GM23338 (cell line): ENCODE results near the gene ZNF497. TPM values are rescaled to one million over a fixed set of nuclear protein-coding genes. Genes with fewer than 3 reads are reported as not detected.

Source experiments
- ATAC-seq: fragments of 200-7000 bp; cut with Tn5 transposase; 3 replicates; pipeline ENCODE4 v1.9.1; 2020
- DNase-seq: peaks from one replicate; pipeline ENCODE4 v3.0.0-alpha.2; 2015; ENCODE audit warnings: low spot score
- H2AFZ ChIP-seq: fragments of 200-600 bp; sonication (generic); 2 replicates; pipeline ENCODE4 v1.8.0; 2016; ENCODE audit warnings: antibody characterized with exemption, mild to moderate bottlenecking, moderate library complexity
- H3F3A ChIP-seq: fragments of 200-600 bp; sonication (generic); replicated peaks from 2 replicates; pipeline ENCODE4 v1.8.0; 2017; ENCODE audit warnings: antibody characterized with exemption, mixed run types, low read depth
- H3K27ac ChIP-seq: fragments of 200-600 bp; sonication (generic); 2 replicates; pipeline ENCODE4 v1.6.1; 2016; ENCODE audit warnings: low read depth
- H3K27me3 ChIP-seq: fragments of 200-600 bp; sonication (generic); 2 replicates; pipeline ENCODE4 v1.8.0; 2016; ENCODE audit warnings: mild to moderate bottlenecking, mixed run types, moderate library complexity; ENCODE audit not compliant: insufficient read depth
- H3K36me3 ChIP-seq: fragments of 200-600 bp; sonication (generic); 2 replicates; pipeline ENCODE4 v1.8.0; 2016; ENCODE audit warnings: mild to moderate bottlenecking; ENCODE audit not compliant: insufficient read depth
- H3K4me1 ChIP-seq: fragments of 200-600 bp; sonication (generic); 2 replicates; pipeline ENCODE4 v1.8.0; 2016; ENCODE audit warnings: mild to moderate bottlenecking, moderate library complexity; ENCODE audit not compliant: insufficient read depth
- H3K4me2 ChIP-seq: fragments of 200-600 bp; sonication (generic); 2 replicates; pipeline ENCODE4 v1.7.1; 2017; ENCODE audit warnings: mixed run types
- H3K4me3 ChIP-seq: fragments of 200-600 bp; sonication (generic); 2 replicates; pipeline ENCODE4 v1.6.1; 2016; ENCODE audit warnings: mixed run types
- H3K79me2 ChIP-seq: fragments of 200-600 bp; sonication (generic); replicated peaks from 2 replicates; pipeline ENCODE4 v1.8.0; 2017; ENCODE audit warnings: mild to moderate bottlenecking; ENCODE audit not compliant: insufficient read depth
- H3K9me2 ChIP-seq: fragments of 200-600 bp; sonication (generic); 2 replicates; pipeline ENCODE4 v1.8.0; 2017; ENCODE audit not compliant: insufficient read depth
- H4K20me1 ChIP-seq: fragments of 200-600 bp; sonication (generic); replicated peaks from 2 replicates; pipeline ENCODE4 v1.8.0; 2017; ENCODE audit warnings: mild to moderate bottlenecking; ENCODE audit not compliant: insufficient read depth
- H3K27ac Mint-ChIP-seq: 2 replicates; pipeline ENCODE4 v1.8.0; 2020; ENCODE audit warnings: inconsistent platforms, mild to moderate bottlenecking, moderate library complexity, mixed read lengths
- H3K27me3 Mint-ChIP-seq: 3 replicates; pipeline ENCODE4 v1.8.0; 2022; ENCODE audit warnings: low read depth, mild to moderate bottlenecking, moderate library complexity, mixed read lengths, inconsistent platforms; ENCODE audit not compliant: insufficient read depth, poor library complexity
- H3K36me3 Mint-ChIP-seq: 3 replicates; pipeline ENCODE4 v1.8.0; 2021; ENCODE audit warnings: low read depth, mild to moderate bottlenecking, inconsistent platforms, moderate library complexity, mixed read lengths
- H3K4me1 Mint-ChIP-seq: 3 replicates; pipeline ENCODE4 v1.8.0; 2020; ENCODE audit warnings: mild to moderate bottlenecking, inconsistent platforms, mixed read lengths
- H3K4me3 Mint-ChIP-seq: 3 replicates; pipeline ENCODE4 v1.8.0; 2021; ENCODE audit warnings: moderate library complexity, mild to moderate bottlenecking, inconsistent platforms, mixed read lengths
- H3K9me3 Mint-ChIP-seq: 3 replicates; pipeline ENCODE4 v1.8.0; 2020; ENCODE audit warnings: moderate library complexity, mild to moderate bottlenecking, inconsistent platforms, mixed read lengths
- CREB1 ChIP-seq: fragments of 250-450 bp; sonication (Bioruptor Pico); IDR thresholded peaks from 2 replicates; pipeline ENCODE4 v1.5.0; 2020; ENCODE audit warnings: low read depth, mild to moderate bottlenecking, moderate library complexity
- CTCF ChIP-seq, 2 experiments: fragments of 200-600 bp in 1 of 2; sonication (generic) in 1 of 2; conservative IDR thresholded peaks; 2 replicates each; pipeline versions ENCODE4 v1.5.1 to v1.6.1; 2016 to 2017; ENCODE audit warnings: antibody characterized with exemption in 2 of 2, low read depth in 2 of 2, mild to moderate bottlenecking in 2 of 2, moderate library complexity in 1 of 2
- EZH2 ChIP-seq: fragments of 200-600 bp; sonication (generic); IDR thresholded peaks from one replicate; pipeline ENCODE4 v1.8.0; 2017; ENCODE audit warnings: antibody characterized with exemption, mild to moderate bottlenecking, low read depth; ENCODE audit not compliant: unreplicated experiment
- EZH2phosphoT487 ChIP-seq: fragments of 200-600 bp; sonication (generic); IDR thresholded peaks from one replicate; pipeline ENCODE4 v1.8.1; 2018; ENCODE audit warnings: antibody characterized with exemption; ENCODE audit not compliant: unreplicated experiment
- JUNB ChIP-seq: IDR thresholded peaks from one replicate; pipeline ENCODE4 v1.6.1; 2016; ENCODE audit warnings: antibody characterized with exemption; ENCODE audit not compliant: unreplicated experiment
- NANOG ChIP-seq: IDR thresholded peaks from 2 replicates; pipeline ENCODE4 v1.6.1; 2016; ENCODE audit warnings: antibody characterized with exemption, borderline replicate concordance
- POLR2AphosphoS5 ChIP-seq: IDR thresholded peaks from 2 replicates; pipeline ENCODE4 v1.6.1; 2016; ENCODE audit warnings: antibody characterized with exemption, low read depth
- REST ChIP-seq: IDR thresholded peaks from one replicate; pipeline ENCODE4 v1.6.1; 2018; ENCODE audit warnings: antibody characterized with exemption; ENCODE audit not compliant: unreplicated experiment
- STAT1 ChIP-seq: IDR thresholded peaks from one replicate; pipeline ENCODE4 v1.6.1; 2016; ENCODE audit warnings: antibody characterized with exemption; ENCODE audit not compliant: unreplicated experiment
- ZNF114 ChIP-seq: fragments of 250-450 bp; sonication (Bioruptor Pico); IDR thresholded peaks from 2 replicates; pipeline ENCODE4 v1.5.0; 2020; ENCODE audit warnings: mild to moderate bottlenecking, moderate library complexity
- ZNF331 ChIP-seq: fragments of 250-450 bp; sonication (Bioruptor Pico); IDR thresholded peaks from 2 replicates; pipeline ENCODE4 v1.5.0; 2020; ENCODE audit warnings: low read depth, mild to moderate bottlenecking, moderate library complexity
- ZNF462 ChIP-seq: fragments of 250-450 bp; sonication (Bioruptor Pico); IDR thresholded peaks from 2 replicates; pipeline ENCODE4 v1.5.0; 2020; ENCODE audit warnings: mild to moderate bottlenecking, moderate library complexity
- polyA plus RNA-seq: library from polyadenylated mRNA; unstranded; fragments of >200 nt; fragmentation: Nextera tagmentation; extraction: Ambion mirVana; gene quantifications from 2 replicates; pipeline ENCODE4 v1.2.1, GENCODE V29; 2016
- total RNA-seq: library from RNA; depleted of rRNA; stranded (reverse); fragments of >200 nt; shearing (Covaris generic); gene quantifications from 2 replicates; pipeline ENCODE4 v1.2.3, GENCODE V29; 2014
- TF ChIP-seq, protein P1 (sequence below): IDR thresholded peaks from 2 replicates; pipeline ENCODE4 v1.6.1; 2016; ENCODE audit warnings: antibody characterized with exemption

Gene ZNF497
- total and polyA plus RNA-seq, 2 experiments from 2014 or later: 0.44 to 2.0 TPM

- DNase-seq (no peak), ATAC-seq (no peak)
- H3K27me3 Mint-ChIP-seq: peaks cover 6% of the 10 kb centered on the region
- Histone ChIP-seq H2AFZ (no peak overlapping the region), H3K4me1 (no peaks in the 10 kb centered on the region; the same call in 1 of the 2 replicates), H3K27ac (no peak overlapping the region), H3K27me3 (peaks cover 33% of the 10 kb centered on the region), H3K79me2 (no peaks in the 10 kb centered on the region), H3K4me2 (peak overlapping the region; percentile 83), H3K36me3 (no peaks in the 10 kb centered on the region), H3K9me2 (no peaks in the 10 kb centered on the region), H3F3A (peaks cover 6% of the 10 kb centered on the region), H3K4me3 (no peak overlapping the region), H4K20me1 (no peaks in the 10 kb centered on the region; the same call in 1 of the 2 replicates)
- H3K27ac Mint-ChIP-seq: peak overlapping the region; percentile 84; the same call in 1 of the 2 replicates
- TF ChIP-seq ZNF331 (no peak), ZNF114 (CRISPR knock-in tag) (no peak), POLR2AphosphoS5 (no peak), REST (no peak), STAT1 (no peak), JUNB (no peak), CTCF (conservative IDR thresholded peaks at IDR 0.05; ENCODE audit: low read depth in 2 of 2) (no peak), NANOG (no peak), ZNF462 (no peak), CREB1 (CRISPR knock-in tag) (no peak), EZH2phosphoT487 (no peak), EZH2 (no peak)
- TF ChIP-seq, protein P1, sequence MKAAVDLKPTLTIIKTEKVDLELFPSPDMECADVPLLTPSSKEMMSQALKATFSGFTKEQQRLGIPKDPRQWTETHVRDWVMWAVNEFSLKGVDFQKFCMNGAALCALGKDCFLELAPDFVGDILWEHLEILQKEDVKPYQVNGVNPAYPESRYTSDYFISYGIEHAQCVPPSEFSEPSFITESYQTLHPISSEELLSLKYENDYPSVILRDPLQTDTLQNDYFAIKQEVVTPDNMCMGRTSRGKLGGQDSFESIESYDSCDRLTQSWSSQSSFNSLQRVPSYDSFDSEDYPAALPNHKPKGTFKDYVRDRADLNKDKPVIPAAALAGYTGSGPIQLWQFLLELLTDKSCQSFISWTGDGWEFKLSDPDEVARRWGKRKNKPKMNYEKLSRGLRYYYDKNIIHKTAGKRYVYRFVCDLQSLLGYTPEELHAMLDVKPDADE: no peak
- no peak overlapping the region for H3K4me3 Mint-ChIP-seq
- H3K9me3 Mint-ChIP-seq: peaks cover 3% of the 10 kb centered on the region; the same call in 1 of the 3 replicates
- H3K36me3 Mint-ChIP-seq: no peaks in the 10 kb centered on the region
- no peaks in the 10 kb centered on the region; the same call in 2 of the 3 replicates for H3K4me1 Mint-ChIP-seq
These were observed 4.9 kb downstream of the ZNF497 start for GRCh38 chr19:58357481-58358145.
